Right lobe of liver (tissue), 4 donors: ENCODE results near the gene KDM4C.

Experiments
- CTCF ChIP-seq, 4 donors: fragments of 200-600 bp in 3 of 4; fragments of 450-650 bp in 1 of 4; IDR thresholded peaks; one replicate each; pipeline versions ENCODE4 v1.5.1 to v1.8.0; 2016 to 2022; ENCODE audit warnings: antibody characterized with exemption in 4 of 4, mild to moderate bottlenecking in 2 of 4
- POLR2A ChIP-seq: fragments of 450-650 bp; IDR thresholded peaks from one replicate; pipeline ENCODE4 v1.6.1; 2017; ENCODE audit warnings: antibody characterized with exemption, mild to moderate bottlenecking
- donor health status: DM: no; HTN: no; CAD: no.
- donor health status: DM: no; HTN: no; CAD: no.
- donor health status: DM: no; HTN: yes; CAD: no.

- TF ChIP-seq CTCF (IDR thresholded peaks at IDR 0.05): no peak
- TF ChIP-seq POLR2A: no peak
Measured at GRCh38 chr9:6942406-6942805, 184.6 kb downstream of the KDM4C start.
